IMR-90 (cell line): Measurements from ENCODE around the gene MEIS1. TPM values are rescaled to one million over a fixed set of nuclear protein-coding genes. Genes with fewer than 3 reads are reported as not detected.

Experiments
- ATAC-seq: fragments of 200-7000 bp; cut with Tn5 transposase; 2 replicates; pipeline ENCODE4 v1.9.1; 2020; ENCODE audit warnings: low read depth, mild to moderate bottlenecking, moderate library complexity
- BruUV-seq: library from RNA; stranded (reverse); fragments of 400-500 nt; replicated peaks from 2 replicates; lab custom pipeline; 2021; lab: Mats Ljungman, UMichigan
- CTCF ChIA-PET: fragments of 300-600 bp; formaldehyde crosslinking; extraction: SDS; loops from one replicate; lab custom pipeline; 2021; ENCODE audit warnings: antibody characterized with exemption; lab: Yijun Ruan, JAX
- POLR2A ChIA-PET: fragments of 300-600 bp; sonication (Branson Sonifier 250); formaldehyde crosslinking; loops from one replicate; lab custom pipeline; 2022; ENCODE audit warnings: antibody characterized with exemption; ENCODE audit not compliant: unreplicated experiment; lab: Charles Lee
- DNase-seq: peaks from one replicate; pipeline ENCODE4 v3.0.0; 2013
- H2AFZ ChIP-seq: replicated peaks from 2 replicates; pipeline ENCODE3; 2013; ENCODE audit warnings: low read length, mild to moderate bottlenecking; ENCODE audit not compliant: poor library complexity
- H2AK5ac ChIP-seq: 2 replicates; pipeline ENCODE4 v1.6.1; 2013; ENCODE audit warnings: low read depth, low read length, inconsistent platforms
- H2AK9ac ChIP-seq: replicated peaks from 2 replicates; pipeline ENCODE3; 2013; ENCODE audit warnings: mild to moderate bottlenecking, low read depth, low read length, moderate library complexity; ENCODE audit not compliant: poor library complexity
- H2BK120ac ChIP-seq: 2 replicates; pipeline ENCODE4 v1.6.1; 2013; ENCODE audit warnings: low read depth, low read length, inconsistent platforms
- H2BK15ac ChIP-seq: 3 replicates; pipeline ENCODE4 v1.6.1; 2013; ENCODE audit warnings: low read depth, low read length, inconsistent platforms
- H2BK20ac ChIP-seq: 2 replicates; pipeline ENCODE4 v1.6.1; 2013; ENCODE audit warnings: low read depth, mild to moderate bottlenecking, inconsistent platforms, low read length, moderate library complexity
- H2BK5ac ChIP-seq: 2 replicates; pipeline ENCODE4 v1.6.1; 2013; ENCODE audit warnings: mild to moderate bottlenecking, low read depth, low read length, inconsistent platforms; ENCODE audit not compliant: poor library complexity, severe bottlenecking
- H3K14ac ChIP-seq: replicated peaks from 2 replicates; pipeline ENCODE4 v1.6.1; 2013; ENCODE audit warnings: low read depth, low read length, inconsistent platforms
- H3K18ac ChIP-seq: 2 replicates; pipeline ENCODE4 v1.6.1; 2013; ENCODE audit warnings: low read depth, low read length, control low read depth
- H3K23ac ChIP-seq: 2 replicates; pipeline ENCODE4 v1.6.1; 2013; ENCODE audit warnings: low read depth, low read length, inconsistent platforms
- H3K27ac ChIP-seq: 2 replicates; pipeline ENCODE4 v1.5.1; 2013; ENCODE audit warnings: mild to moderate bottlenecking, control low read depth, low read length; ENCODE audit not compliant: insufficient read depth
- H3K27me3 ChIP-seq: 2 replicates; pipeline ENCODE4 v1.6.1; 2013; ENCODE audit warnings: low read length; ENCODE audit not compliant: control insufficient read depth, insufficient read depth
- H3K36me3 ChIP-seq: 2 replicates; pipeline ENCODE4 v1.6.1; 2013; ENCODE audit warnings: low read length, mixed read lengths; ENCODE audit not compliant: control insufficient read depth, insufficient read depth
- H3K4ac ChIP-seq: 2 replicates; pipeline ENCODE4 v1.6.1; 2013; ENCODE audit warnings: low read depth, low read length, inconsistent platforms
- H3K4me1 ChIP-seq: 2 replicates; pipeline ENCODE4 v1.6.1; 2013; ENCODE audit warnings: low read length, mixed read lengths; ENCODE audit not compliant: control insufficient read depth, insufficient read depth
- H3K4me2 ChIP-seq: 2 replicates; pipeline ENCODE4 v1.6.1; 2013; ENCODE audit warnings: low read depth, mild to moderate bottlenecking, control low read depth, low read length, moderate library complexity
- H3K4me3 ChIP-seq: 2 replicates; pipeline ENCODE4 v1.5.1; 2013; ENCODE audit warnings: low read depth, mild to moderate bottlenecking, control low read depth, low read length, moderate library complexity; ENCODE audit not compliant: insufficient read depth
- H3K56ac ChIP-seq: 2 replicates; pipeline ENCODE4 v1.6.1; 2013; ENCODE audit warnings: low read length, inconsistent platforms; ENCODE audit not compliant: insufficient read depth; ENCODE audit errors: extremely low read depth
- H3K79me1 ChIP-seq, 2 experiments: 2 replicates each; pipeline ENCODE4 v1.6.1; 2013; ENCODE audit warnings: low read length in 2 of 2, inconsistent platforms in 1 of 2, low read depth in 1 of 2
- H3K9ac ChIP-seq: 2 replicates; pipeline ENCODE4 v1.6.1; 2013; ENCODE audit warnings: low read depth, low read length, control low read depth
- H3K9me1 ChIP-seq: 2 replicates; pipeline ENCODE4 v1.6.1; 2013; ENCODE audit warnings: low read length, inconsistent platforms; ENCODE audit not compliant: insufficient read depth
- H3K9me3 ChIP-seq: 2 replicates; pipeline ENCODE4 v1.6.1; 2013; ENCODE audit warnings: low read length; ENCODE audit not compliant: control insufficient read depth, insufficient read depth
- H4K20me1 ChIP-seq: 2 replicates; pipeline ENCODE4 v1.6.1; 2013; ENCODE audit warnings: low read length, inconsistent platforms; ENCODE audit not compliant: insufficient read depth
- H4K5ac ChIP-seq: 2 replicates; pipeline ENCODE4 v1.6.1; 2013; ENCODE audit warnings: mild to moderate bottlenecking, low read depth, low read length, control low read depth
- H4K8ac ChIP-seq, 2 experiments: 2 replicates each; pipeline ENCODE4 v1.6.1; 2013; ENCODE audit warnings: low read depth in 2 of 2, low read length in 2 of 2, control low read depth in 1 of 2, inconsistent platforms in 1 of 2
- H4K91ac ChIP-seq: 2 replicates; pipeline ENCODE4 v1.6.1; 2013; ENCODE audit warnings: low read depth, low read length, inconsistent platforms; ENCODE audit not compliant: insufficient read depth
- BHLHE40 ChIP-seq: fragments of 150-350 bp; IDR thresholded peaks from 2 replicates; pipeline ENCODE4 v1.6.1; 2016; ENCODE audit warnings: mild to moderate bottlenecking, low read depth, low read length
- CHD1 ChIP-seq: IDR thresholded peaks from 2 replicates; pipeline ENCODE4 v1.6.1; 2012; ENCODE audit warnings: low read depth, low read length, improper control_type of control experiment
- ELK1 ChIP-seq: fragments of 150-350 bp; IDR thresholded peaks from 2 replicates; pipeline ENCODE4 v1.6.1; 2016; ENCODE audit warnings: low read depth, mild to moderate bottlenecking, low read length, moderate library complexity, borderline replicate concordance
- MAFK ChIP-seq: IDR thresholded peaks from 2 replicates; pipeline ENCODE4 v1.6.1; 2012; ENCODE audit warnings: low read depth, low read length, improper control_type of control experiment
- MAZ ChIP-seq: IDR thresholded peaks from 2 replicates; pipeline ENCODE4 v1.6.1; 2012; ENCODE audit warnings: low read depth, mild to moderate bottlenecking, low read length, improper control_type of control experiment, moderate library complexity, borderline replicate concordance
- MXI1 ChIP-seq: IDR thresholded peaks from 2 replicates; pipeline ENCODE4 v1.6.1; 2012; ENCODE audit warnings: low read depth, mild to moderate bottlenecking, low read length, moderate library complexity, borderline replicate concordance
- NFE2L2 ChIP-seq: fragments of 150-350 bp; IDR thresholded peaks from 2 replicates; pipeline ENCODE4 v1.6.1; 2016; ENCODE audit warnings: low read depth, mild to moderate bottlenecking, low read length
- POLR2A ChIP-seq: IDR thresholded peaks from 2 replicates; pipeline ENCODE4 v1.6.1; 2012; ENCODE audit warnings: mild to moderate bottlenecking, low read depth, low read length
- RFX5 ChIP-seq: IDR thresholded peaks from 2 replicates; pipeline ENCODE4 v1.8.0; 2012; ENCODE audit warnings: low read depth, mild to moderate bottlenecking, low read length, moderate library complexity
- SMC3 ChIP-seq: fragments of 150-350 bp; IDR thresholded peaks from 2 replicates; pipeline ENCODE4 v1.6.1; 2016; ENCODE audit warnings: low read depth, mild to moderate bottlenecking, antibody characterized with exemption, low read length, moderate library complexity
- WGBS, 2 experiments: methylation state at CpG; one replicate each; pipeline versions ENCODE4 v1.1.5 to v1.1.7; 2013; ENCODE audit warnings: missing lambda C conversion rate in 2 of 2; ENCODE audit not compliant: insufficient read length in 1 of 2; ENCODE audit errors: extremely low coverage in 2 of 2; 5-methylcytosine and 5-hydroxymethylcytosine counted together
- dilution Hi-C: fragments of 300-500 bp; cut with HindIII; formaldehyde crosslinking; loops from one replicate; pipeline ENCODE4 v1.14.3; 2018; ENCODE audit warnings: low sequenced_read_pairs; ENCODE audit not compliant: unreplicated experiment
- in situ Hi-C: fragments of 300-500 bp; cut with MboI; formaldehyde crosslinking; loops from 3 replicates; pipeline ENCODE4 v1.14.3; 2019; ENCODE audit warnings: low sequenced_read_pairs, inconsistent platforms, mixed read lengths
- intact Hi-C: fragments of 100-400 bp; cut with micrococcal nuclease; formaldehyde crosslinking; loops from 2 replicates; pipeline ENCODE4 v1.10.0; 2022
- polyA plus RNA-seq, 3 experiments: library from polyadenylated mRNA; depleted of rRNA; stranded (reverse); fragments of >200 nt; gene quantifications; 2 replicates each; pipeline ENCODE4 v1.2.3, GENCODE V29; 2012; ENCODE audit warnings: low replicate concordance in 1 of 3
- total RNA-seq: library from RNA; depleted of rRNA; stranded (reverse); fragments of >200 nt; gene quantifications from 2 replicates; pipeline ENCODE4 v1.2.3, GENCODE V29; 2012
- TF ChIP-seq, protein P1 (sequence below): fragments of 150-350 bp; IDR thresholded peaks from 2 replicates; pipeline ENCODE4 v1.6.1; 2017; ENCODE audit warnings: mild to moderate bottlenecking, antibody characterized with exemption, low read length, low read depth

The MEIS1 gene
- total and polyA plus RNA-seq, 2 of the 4 experiments (the other 2 are of a cell fraction), result 54.4 to 157 TPM

- ChIA-PET CTCF (no interaction called here), POLR2A (interaction anchor here (0.6 kb wide), 1 partner anchor 834 kb away, joined by 3 read pairs; no protein-coding TSS in a partner anchor)
- Histone ChIP-seq H2BK20ac (no peak overlapping the region), H2BK15ac (no peak overlapping the region), H3K56ac (no peak overlapping the region), H2AK9ac (no peak overlapping the region), H3K23ac (no peak overlapping the region), H2BK120ac (no peak overlapping the region), H3K4me2 (no peak overlapping the region), H3K36me3 (peaks cover 30% of the 10 kb centered on the region), H4K20me1 (peaks cover 68% of the 10 kb centered on the region), H3K27ac (no peak overlapping the region), H2AFZ (no peak overlapping the region), H3K4ac (no peak overlapping the region), H4K91ac (no peak overlapping the region), H2BK5ac (peak overlapping the region; percentile 6), H3K18ac (no peak overlapping the region), H3K27me3 (no peaks in the 10 kb centered on the region), H3K14ac (no peak overlapping the region), H3K9me1 (peaks cover 12% of the 10 kb centered on the region), H3K9me3 (no peaks in the 10 kb centered on the region), H3K9ac (no peak overlapping the region), H4K5ac (no peak overlapping the region), H4K8ac (no peak overlapping the region), H3K4me1 (peaks cover 25% of the 10 kb centered on the region), H3K4me3 (no peak overlapping the region), H2AK5ac (no peak overlapping the region), H3K79me1 (peaks cover 30 to 77% of the 10 kb centered on the region in 2 experiments)
- ATAC-seq, result no peak
- intact Hi-C loops (no loop called here), dilution Hi-C loops (no loop called here), in situ Hi-C loops (no loop called here)
- TF ChIP-seq MAZ (no peak), RFX5 (no peak), MXI1 (no peak), SMC3 (no peak), POLR2A (no peak), CHD1 (no peak), BHLHE40 (no peak), MAFK (no peak), NFE2L2 (no peak), ELK1 (no peak)
- TF ChIP-seq, protein P1, sequence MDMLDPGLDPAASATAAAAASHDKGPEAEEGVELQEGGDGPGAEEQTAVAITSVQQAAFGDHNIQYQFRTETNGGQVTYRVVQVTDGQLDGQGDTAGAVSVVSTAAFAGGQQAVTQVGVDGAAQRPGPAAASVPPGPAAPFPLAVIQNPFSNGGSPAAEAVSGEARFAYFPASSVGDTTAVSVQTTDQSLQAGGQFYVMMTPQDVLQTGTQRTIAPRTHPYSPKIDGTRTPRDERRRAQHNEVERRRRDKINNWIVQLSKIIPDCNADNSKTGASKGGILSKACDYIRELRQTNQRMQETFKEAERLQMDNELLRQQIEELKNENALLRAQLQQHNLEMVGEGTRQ, result no peak
- BruUV-seq, result no TSS peak
- no peak for DNase-seq
- no CpG with 5 or more reads among the region's 1 CpG for WGBS, 2 experiments
Measured at GRCh38 chr2:66559672-66560071, 124.7 kb downstream of the MEIS1 start.
